Endothelial cell of umbilical vein (primary cell): ENCODE results near the gene ATP6V0E2. TPM values are rescaled to one million over a fixed set of nuclear protein-coding genes. Genes with fewer than 3 reads are reported as not detected.

Source experiments
- BruUV-seq: library from RNA; stranded (reverse); fragments of 400-500 nt; replicated peaks from 2 replicates; lab custom pipeline; 2021; lab: Mats Ljungman, UMichigan
- CTCF ChIA-PET: fragments of 300-600, 350-600 bp; sonication (Branson Sonifier 250); formaldehyde crosslinking; loops from one replicate; lab custom pipeline; 2021; ENCODE audit warnings: antibody characterized with exemption, inconsistent platforms; lab: Charles Lee
- POLR2A ChIA-PET: fragments of 300-600, 350-600 bp; sonication (Branson Sonifier 250); formaldehyde crosslinking; loops from one replicate; lab custom pipeline; 2021; ENCODE audit warnings: antibody characterized with exemption, inconsistent platforms; lab: Charles Lee
- DNase-seq: peaks from one replicate; pipeline ENCODE4 v3.0.0-alpha.2; 2011; ENCODE audit warnings: low read depth, low spot score
- FAIRE-seq: peaks from 2 replicates; lab custom pipeline; 2011; peaks lifted over from hg19 to GRCh38; lab: Jason Lieb, UNC
- H2AFZ ChIP-seq: 2 replicates; pipeline ENCODE4 v1.6.0; 2012; ENCODE audit warnings: low read depth, low read length, control low read depth, inconsistent platforms
- H3K27ac ChIP-seq: 2 replicates; pipeline ENCODE4 v1.5.1; 2011; ENCODE audit warnings: low read depth, mild to moderate bottlenecking, control low read depth, low read length, moderate library complexity; ENCODE audit not compliant: insufficient read depth
- H3K27me3 ChIP-seq, 2 experiments: 2 replicates each; pipeline versions ENCODE4 v1.6.0 to v1.6.1; 2011; ENCODE audit warnings: low read length in 2 of 2, mixed read lengths in 1 of 2; ENCODE audit not compliant: control insufficient read depth in 2 of 2, insufficient read depth in 2 of 2
- H3K36me3 ChIP-seq, 2 experiments: 2 replicates in 1 of 2; 3 replicates in 1 of 2; pipeline ENCODE4 v1.5.1; 2011; ENCODE audit warnings: low read length in 2 of 2, mild to moderate bottlenecking in 1 of 2, moderate library complexity in 1 of 2; ENCODE audit not compliant: control insufficient read depth in 2 of 2, insufficient read depth in 2 of 2; ENCODE audit errors: extremely low read depth in 1 of 2
- H3K4me1 ChIP-seq: 3 replicates; pipeline ENCODE4 v1.5.1; 2011; ENCODE audit warnings: mild to moderate bottlenecking, low read length; ENCODE audit not compliant: control insufficient read depth, insufficient read depth; ENCODE audit errors: extremely low read depth
- H3K4me2 ChIP-seq: 2 replicates; pipeline ENCODE4 v1.6.1; 2011; ENCODE audit warnings: low read length, control low read depth, mixed read lengths; ENCODE audit not compliant: insufficient read depth
- H3K4me3 ChIP-seq, 3 experiments: fragments of 200-600 bp in 1 of 3; sonication (generic), shearing (Covaris generic) in 1 of 3; replicated peaks in 1 of 3; 2 replicates each; pipeline ENCODE4 v1.5.1; 2011 to 2016; ENCODE audit warnings: control low read depth in 3 of 3, low read length in 3 of 3, mild to moderate bottlenecking in 2 of 3, inconsistent platforms in 1 of 3, low read depth in 1 of 3, moderate library complexity in 1 of 3; ENCODE audit not compliant: insufficient read depth in 1 of 3
- H3K79me2 ChIP-seq: 2 replicates; pipeline ENCODE4 v1.6.0; 2012; ENCODE audit warnings: low read length, inconsistent platforms; ENCODE audit not compliant: control insufficient read depth, insufficient read depth
- H3K9ac ChIP-seq: replicated peaks from 2 replicates; pipeline ENCODE3; 2011; ENCODE audit warnings: low read length, control low read depth; ENCODE audit not compliant: insufficient read depth; ENCODE audit errors: extremely low read depth
- H3K9me1 ChIP-seq: replicated peaks from 3 replicates; pipeline ENCODE4 v1.6.0; 2011; ENCODE audit warnings: mild to moderate bottlenecking, low read length; ENCODE audit not compliant: control insufficient read depth, insufficient read depth; ENCODE audit errors: extremely low read depth
- H3K9me3 ChIP-seq: replicated peaks from 2 replicates; pipeline ENCODE4 v1.5.1; 2012; ENCODE audit warnings: low read length, inconsistent platforms; ENCODE audit not compliant: control insufficient read depth, insufficient read depth
- H4K20me1 ChIP-seq: replicated peaks from 2 replicates; pipeline ENCODE3; 2011; ENCODE audit warnings: mild to moderate bottlenecking, low read length; ENCODE audit not compliant: control insufficient read depth, insufficient read depth; ENCODE audit errors: extremely low read depth
- CTCF ChIP-seq, 2 donors: IDR thresholded peaks; 1 replicate in 1 of 2; 2 replicates in 1 of 2; pipeline ENCODE4 v1.5.1; 2011; ENCODE audit warnings: low read length in 2 of 2, mild to moderate bottlenecking in 2 of 2, moderate library complexity in 2 of 2, control low read depth in 1 of 2, inconsistent platforms in 1 of 2, low read depth in 1 of 2; ENCODE audit not compliant: insufficient read depth in 1 of 2; ENCODE audit errors: extremely low read depth in 1 of 2
- EZH2 ChIP-seq: IDR thresholded peaks from 2 replicates; pipeline ENCODE4 v1.6.1; 2012; ENCODE audit warnings: borderline replicate concordance, low read depth, mild to moderate bottlenecking, moderate library complexity, low read length, inconsistent platforms; ENCODE audit not compliant: severe bottlenecking
- FOS ChIP-seq: IDR thresholded peaks from 2 replicates; pipeline ENCODE4 v1.6.1; 2011; ENCODE audit warnings: mild to moderate bottlenecking, low read length, moderate library complexity, borderline replicate concordance; ENCODE audit not compliant: insufficient read depth
- GATA2 ChIP-seq: IDR thresholded peaks from 2 replicates; pipeline ENCODE4 v1.7.0; 2011; ENCODE audit warnings: low read depth, mild to moderate bottlenecking, moderate library complexity, mixed read lengths, low read length; ENCODE audit not compliant: insufficient read length, insufficient read depth
- JUN ChIP-seq: IDR thresholded peaks from 2 replicates; pipeline ENCODE4 v1.6.1; 2011; ENCODE audit warnings: borderline replicate concordance, low read depth; ENCODE audit not compliant: insufficient read length, insufficient read depth
- MYC ChIP-seq: IDR thresholded peaks from one replicate; pipeline ENCODE4 v1.6.1; 2011; ENCODE audit warnings: mild to moderate bottlenecking, low read depth, low read length
- POLR2A ChIP-seq: IDR thresholded peaks from 2 replicates; pipeline ENCODE4 v1.6.1; 2012; ENCODE audit warnings: low read depth, mild to moderate bottlenecking, control low read depth, low read length
- POLR2AphosphoS5 ChIP-seq: IDR thresholded peaks from 2 replicates; pipeline ENCODE4 v1.6.1; 2012; ENCODE audit warnings: low read depth, mild to moderate bottlenecking, control low read depth, low read length, moderate library complexity; ENCODE audit not compliant: insufficient read depth
- dilution Hi-C: fragments of 300-500 bp; cut with MboI; formaldehyde crosslinking; loops from one replicate; pipeline ENCODE4 v1.15.0; 2019; ENCODE audit warnings: low sequenced_read_pairs; ENCODE audit not compliant: extremely low pct_ligation_motif_present
- intact Hi-C: fragments of 100-400 bp; cut with micrococcal nuclease; formaldehyde crosslinking; loops from one replicate; pipeline ENCODE4 v1.10.0; 2022
- polyA plus RNA-seq, 4 experiments: library from polyadenylated mRNA; depleted of rRNA in 3 of 4; stranded (reverse) in 3 of 4; unstranded in 1 of 4; fragments of >200 nt; gene quantifications; 2 replicates each; pipeline versions ENCODE4 v1.2.1 to v1.2.3, GENCODE V29; 2011 to 2012; ENCODE audit warnings: missing spikeins in 1 of 4
- total RNA-seq: library from RNA; stranded (reverse); gene quantifications from 2 replicates; pipeline ENCODE4 v1.2.3, GENCODE V29; 2021
- TF ChIP-seq, protein P1 (sequence below): IDR thresholded peaks from 2 replicates; pipeline ENCODE4 v1.6.1; 2011; ENCODE audit not compliant: insufficient read depth, insufficient read length

ATP6V0E2 gene
- total and polyA plus RNA-seq, 2 donors (not counting 3 experiments of a cell fraction or from before 2014, with no cell fraction given) = 27.8 to 36.8 TPM

DNA sequence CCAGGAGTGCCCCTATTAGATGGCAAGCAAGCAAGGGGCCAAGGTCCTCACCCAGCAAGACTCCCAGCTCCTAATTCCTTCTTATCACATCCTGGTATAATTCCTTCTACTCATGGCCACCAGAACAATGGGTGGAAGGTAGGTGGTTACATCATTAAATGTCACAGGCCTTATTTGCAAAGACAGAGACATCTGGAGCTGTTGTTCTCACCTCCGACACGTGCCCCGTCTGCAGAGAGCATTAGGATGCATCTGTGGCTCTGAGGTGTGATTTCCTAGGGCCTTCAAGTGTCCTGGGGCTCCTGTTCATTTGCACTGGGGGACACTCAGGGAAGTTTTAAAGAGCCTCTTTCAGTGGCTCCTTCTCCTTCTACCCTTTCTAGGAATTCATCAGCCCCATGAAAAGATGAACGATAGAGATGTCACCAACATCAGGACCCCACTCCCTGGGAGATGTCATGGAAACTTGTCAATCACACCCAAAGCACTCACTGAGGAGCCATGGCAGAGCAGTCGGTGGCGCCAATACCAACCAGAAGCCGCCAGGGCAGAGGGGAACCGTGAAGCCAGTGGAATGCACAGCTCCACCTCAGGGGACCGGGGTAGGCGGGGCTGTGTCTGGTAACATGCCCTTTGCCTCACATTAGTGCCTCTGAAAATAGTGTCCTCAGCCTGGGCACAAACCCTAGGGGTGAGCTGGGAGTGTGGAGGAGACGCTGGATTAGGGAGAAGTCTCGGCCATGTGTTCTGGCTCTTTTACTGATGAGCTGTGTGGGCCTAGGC, 2.9 kb upstream of the ATP6V0E2 start:
- FAIRE-seq (peak; percentile 35), DNase-seq (no peak)
- Histone ChIP-seq H3K9ac (no peak overlapping the region), H2AFZ (no peak overlapping the region), H3K27me3 (no peaks in the 10 kb centered on the region), H3K4me2 (no peak overlapping the region), H3K27ac (no peak overlapping the region), H3K4me3 (no peak overlapping the region), H3K36me3 (no peaks in the 10 kb centered on the region), H3K79me2 (no peaks in the 10 kb centered on the region), H4K20me1 (no peaks in the 10 kb centered on the region), H3K9me3 (no peaks in the 10 kb centered on the region), H3K4me1 (peaks cover 13% of the 10 kb centered on the region), H3K9me1 (no peaks in the 10 kb centered on the region)
- intact Hi-C loops (loop anchor here (5.0 kb wide), 1 partner anchor 94 kb away; no protein-coding TSS in a partner anchor), dilution Hi-C loops (no loop called here)
- ChIA-PET CTCF (interaction anchor here (1.2 to 1.7 kb wide), 4 partner anchors 9 to 33 kb away, joined by 5 to 8 read pairs (median 6); partner anchors contain the start of gene ZNF862), POLR2A (no interaction called here)
- no peak for TF ChIP-seq MYC
- TF ChIP-seq POLR2AphosphoS5 = no peak
- TF ChIP-seq POLR2A = no peak
- no peak for TF ChIP-seq GATA2
- TF ChIP-seq EZH2 = no peak
- no peak for TF ChIP-seq FOS
- no peak for TF ChIP-seq JUN
- TF ChIP-seq, protein P1, sequence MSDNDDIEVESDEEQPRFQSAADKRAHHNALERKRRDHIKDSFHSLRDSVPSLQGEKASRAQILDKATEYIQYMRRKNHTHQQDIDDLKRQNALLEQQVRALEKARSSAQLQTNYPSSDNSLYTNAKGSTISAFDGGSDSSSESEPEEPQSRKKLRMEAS = no peak
- TF ChIP-seq CTCF (IDR thresholded peaks at IDR 0.05; ENCODE audit: extremely low read depth in 1 of 2, insufficient read depth in 1 of 2, low read depth in 1 of 2, low read length in 2 of 2) = no peak
- BruUV-seq = no TSS peak
